ENCODE results near the gene LUC7L. TPM values are rescaled to one million over a fixed set of nuclear protein-coding genes. Genes with fewer than 3 reads are reported as not detected.
A peak's percentile ranks its signal among the peaks of the same experiment; 100 is the strongest.

Gene LUC7L
- total RNA-seq, 1 experiment from 2014 or later, result 137 TPM

- H3K9me3 Mint-ChIP-seq, result no peaks in the 10 kb centered on the region
- H4K20me1 ChIP-seq (ENCODE audit: control insufficient read depth, insufficient read depth, insufficient read length), result no peaks in the 10 kb centered on the region
Observed at GRCh38 chr16:266258-267164, 37.3 kb upstream of the LUC7L start.

More at GRCh38 chr16:266258-267164, 37.3 kb upstream of the LUC7L start:
- TF ChIP-seq CTCF (conservative IDR thresholded peaks at IDR 0.05), result no peak
- Histone ChIP-seq H3T11ph (ENCODE audit: low read length) (no peak overlapping the region), H4K91ac (ENCODE audit: insufficient read length, low read depth, low read length) (no peak overlapping the region), H3K18ac (ENCODE audit: insufficient read length, low read depth, low read length) (no peak overlapping the region), H3K27ac (ENCODE audit: insufficient read length, low read depth, low read length) (no peak overlapping the region), H4K8ac (replicated peaks; ENCODE audit: insufficient read length, low read depth, low read length) (no peak overlapping the region), H3K14ac (ENCODE audit: insufficient read depth, low read length) (no peak overlapping the region; the same call in 1 of the 2 replicates), H2AK5ac (ENCODE audit: insufficient read length, low read length) (no peak overlapping the region), H3K79me2 (ENCODE audit: insufficient read depth, low read length) (no peaks in the 10 kb centered on the region), H2BK120ac (ENCODE audit: low read depth, low read length, poor library complexity, severe bottlenecking) (no peak overlapping the region), H3K56ac (ENCODE audit: insufficient read length, low read depth, low read length) (no peak overlapping the region), H2BK20ac (ENCODE audit: low read depth, low read length, poor library complexity, severe bottlenecking) (no peak overlapping the region), H3K27me3 (ENCODE audit: insufficient read depth, low read length) (no peaks in the 10 kb centered on the region), H3K23me2 (ENCODE audit: insufficient read length, low read depth, low read length, poor library complexity, severe bottlenecking) (no peaks in the 10 kb centered on the region), H2BK12ac (ENCODE audit: insufficient read length, low read depth, low read length) (no peak overlapping the region), H4K5ac (ENCODE audit: insufficient read length, low read depth, low read length) (no peak overlapping the region), H2BK5ac (ENCODE audit: insufficient read length, low read length) (no peak overlapping the region), H2AFZ (ENCODE audit: low read length) (no peak overlapping the region), H3K4me2 (ENCODE audit: insufficient read depth, insufficient read length, low read length) (no peak overlapping the region), H2BK15ac (ENCODE audit: low read depth, low read length) (no peak overlapping the region), H3K79me1 (ENCODE audit: insufficient read depth, low read depth, low read length, poor library complexity, severe bottlenecking) (no peaks in the 10 kb centered on the region), H3K9ac (ENCODE audit: extremely low read depth, insufficient read length, low read length) (no peak overlapping the region), H3K23ac (ENCODE audit: insufficient read length, low read depth, low read length) (no peak overlapping the region), H3K9me3 (ENCODE audit: control insufficient read depth, low read depth, low read length) (no peaks in the 10 kb centered on the region), H3K4ac (ENCODE audit: low read depth, low read length) (no peak overlapping the region), H3K4me1 (ENCODE audit: insufficient read depth, low read length) (no peaks in the 10 kb centered on the region)
- peaks cover 4 to 23% (median 13%) of the 10 kb centered on the region in 3 experiments; a peak in 6 of 7 replicates for H3K36me3 Mint-ChIP-seq (ENCODE audit: insufficient read depth in 1 of 3, low read depth in 3 of 3)
- H3K27me3 Mint-ChIP-seq (ENCODE audit: low read depth), result no peaks in the 10 kb centered on the region
- H3K4me1 Mint-ChIP-seq, result peaks cover 0 to 6% of the 10 kb centered on the region in 2 experiments; a peak in 1 of 4 replicates
- DNase-seq, result peak; percentile 30
- no peak overlapping the region for H3K4me3 Mint-ChIP-seq
- no CpG with 5 or more reads among the region's 25 CpGs for WGBS (ENCODE audit: extremely low coverage, insufficient read length, low lambda C conversion rate)
- peak overlapping the region in 1 of 3 experiments; percentile 51; a peak in 1 of 7 replicates for H3K27ac Mint-ChIP-seq
